HUES6 (cell line): ENCODE measurements around the gene NUDT7.

Source experiments
- H3K27ac ChIP-seq: 2 replicates; pipeline ENCODE4 v1.7.0; 2013; ENCODE audit warnings: low read depth, mild to moderate bottlenecking, low read length, inconsistent platforms
- H3K27me3 ChIP-seq: 2 replicates; pipeline ENCODE4 v1.6.1; 2013; ENCODE audit warnings: low read length; ENCODE audit not compliant: control insufficient read depth, insufficient read depth
- H3K36me3 ChIP-seq: 2 replicates; pipeline ENCODE4 v1.6.1; 2013; ENCODE audit warnings: low read length; ENCODE audit not compliant: control insufficient read depth, insufficient read depth
- H3K4me1 ChIP-seq: 2 replicates; pipeline ENCODE4 v1.6.1; 2013; ENCODE audit warnings: low read length; ENCODE audit not compliant: control insufficient read depth, insufficient read depth
- H3K4me3 ChIP-seq: 2 replicates; pipeline ENCODE4 v1.5.1; 2013; ENCODE audit warnings: low read depth, low read length
- H3K9ac ChIP-seq: one replicate; pipeline ENCODE4 v1.6.1; 2013; ENCODE audit warnings: mild to moderate bottlenecking, low read length
- H3K9me3 ChIP-seq: 2 replicates; pipeline ENCODE4 v1.6.1; 2013; ENCODE audit warnings: low read depth, low read length; ENCODE audit not compliant: control insufficient read depth, insufficient read depth

Gene NUDT7

GRCh38 chr16:77686385-77686784 is 35.9 kb upstream of the NUDT7 start:
- H3K27ac ChIP-seq, result no peak overlapping the region
- no peak overlapping the region for H3K4me3 ChIP-seq
- no peaks in the 10 kb centered on the region for H3K9me3 ChIP-seq
- H3K36me3 ChIP-seq, result no peaks in the 10 kb centered on the region
- no peak overlapping the region for H3K9ac ChIP-seq
- peaks cover 5% of the 10 kb centered on the region; the same call in 1 of the 2 replicates for H3K27me3 ChIP-seq
- H3K4me1 ChIP-seq, result no peaks in the 10 kb centered on the region

- no peak overlapping the region for H3K27ac ChIP-seq
- no peak overlapping the region for H3K9ac ChIP-seq
- H3K27me3 ChIP-seq, result peaks cover 5% of the 10 kb centered on the region; the same call in 1 of the 2 replicates
- H3K4me1 ChIP-seq, result no peaks in the 10 kb centered on the region
- H3K36me3 ChIP-seq, result no peaks in the 10 kb centered on the region
- H3K4me3 ChIP-seq, result no peak overlapping the region
- H3K9me3 ChIP-seq, result no peaks in the 10 kb centered on the region
Observed at GRCh38 chr16:77689971-77690370, 32.3 kb upstream of the NUDT7 start.

GRCh38 chr16:77690416-77690815 is 31.9 kb upstream of the NUDT7 start:
- Histone ChIP-seq H3K9me3 (no peaks in the 10 kb centered on the region), H3K36me3 (no peaks in the 10 kb centered on the region), H3K27ac (no peak overlapping the region), H3K4me3 (no peak overlapping the region), H3K9ac (no peak overlapping the region), H3K4me1 (no peaks in the 10 kb centered on the region), H3K27me3 (peaks cover 5% of the 10 kb centered on the region; the same call in 1 of the 2 replicates)

- Histone ChIP-seq H3K4me1 (no peaks in the 10 kb centered on the region), H3K36me3 (no peaks in the 10 kb centered on the region), H3K4me3 (no peak overlapping the region), H3K27me3 (no peaks in the 10 kb centered on the region), H3K27ac (no peak overlapping the region), H3K9ac (no peak overlapping the region), H3K9me3 (no peaks in the 10 kb centered on the region)
Observed at GRCh38 chr16:77692612-77693011, 29.7 kb upstream of the NUDT7 start.

DNA sequence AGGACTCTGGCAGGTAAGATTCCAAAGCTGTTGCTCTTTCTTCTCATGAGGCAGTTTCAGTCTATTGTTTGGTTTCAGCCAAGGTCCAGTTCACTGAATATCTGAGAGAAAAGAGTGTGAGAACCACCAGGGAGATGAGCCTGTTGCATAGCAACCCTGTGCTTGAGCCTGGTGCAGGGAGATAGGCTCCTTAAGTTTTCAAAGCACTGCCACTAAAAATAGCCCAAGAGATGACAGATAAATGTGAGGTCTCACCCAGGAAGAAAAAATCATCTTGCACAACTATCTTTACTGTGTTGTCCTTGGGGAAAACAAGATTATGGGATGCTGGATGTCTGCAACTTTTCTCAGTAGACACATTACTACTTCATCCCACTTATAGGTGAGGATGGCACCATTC is 26.2 kb upstream of the NUDT7 start:
- no peaks in the 10 kb centered on the region for H3K9me3 ChIP-seq
- no peaks in the 10 kb centered on the region for H3K36me3 ChIP-seq
- H3K27ac ChIP-seq, result no peak overlapping the region
- H3K4me1 ChIP-seq, result no peaks in the 10 kb centered on the region
- H3K9ac ChIP-seq, result no peak overlapping the region
- H3K4me3 ChIP-seq, result no peak overlapping the region
- H3K27me3 ChIP-seq, result no peaks in the 10 kb centered on the region

DNA sequence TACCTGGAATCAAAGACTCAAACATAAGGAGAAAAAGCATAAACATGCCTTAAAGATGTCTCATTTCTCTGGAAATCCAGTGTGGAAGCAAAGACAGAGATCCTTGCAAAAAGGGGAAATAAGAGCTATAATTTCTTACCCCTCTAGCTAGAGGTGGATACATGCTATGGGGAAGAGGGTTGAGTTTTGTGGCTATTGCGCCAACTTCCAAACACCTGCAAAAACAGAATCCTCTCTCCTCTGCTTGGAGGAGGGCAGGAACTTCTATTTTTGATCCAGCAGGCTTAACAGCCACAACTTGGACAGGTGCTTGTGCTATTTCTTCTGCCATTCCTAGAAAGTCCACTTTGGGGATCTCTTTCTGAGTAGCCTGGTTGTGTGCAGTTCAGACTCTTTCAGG is 21.5 kb upstream of the NUDT7 start:
- no peaks in the 10 kb centered on the region for H3K27me3 ChIP-seq
- H3K27ac ChIP-seq, result no peak overlapping the region
- H3K36me3 ChIP-seq, result no peaks in the 10 kb centered on the region
- no peaks in the 10 kb centered on the region for H3K4me1 ChIP-seq
- H3K4me3 ChIP-seq, result no peak overlapping the region
- no peaks in the 10 kb centered on the region for H3K9me3 ChIP-seq
- H3K9ac ChIP-seq, result no peak overlapping the region

- Histone ChIP-seq H3K27me3 (no peaks in the 10 kb centered on the region), H3K36me3 (no peaks in the 10 kb centered on the region), H3K9ac (no peak overlapping the region), H3K9me3 (no peaks in the 10 kb centered on the region), H3K4me3 (no peak overlapping the region), H3K27ac (no peak overlapping the region), H3K4me1 (no peaks in the 10 kb centered on the region)
Observed at GRCh38 chr16:77705351-77705750, 17.0 kb upstream of the NUDT7 start.

GRCh38 chr16:77711179-77711578 is 11.1 kb upstream of the NUDT7 start:
- H3K27me3 ChIP-seq, result no peaks in the 10 kb centered on the region
- no peaks in the 10 kb centered on the region for H3K4me1 ChIP-seq
- no peak overlapping the region for H3K4me3 ChIP-seq
- H3K9ac ChIP-seq, result no peak overlapping the region
- no peak overlapping the region for H3K27ac ChIP-seq
- H3K9me3 ChIP-seq, result no peaks in the 10 kb centered on the region
- no peaks in the 10 kb centered on the region for H3K36me3 ChIP-seq

DNA sequence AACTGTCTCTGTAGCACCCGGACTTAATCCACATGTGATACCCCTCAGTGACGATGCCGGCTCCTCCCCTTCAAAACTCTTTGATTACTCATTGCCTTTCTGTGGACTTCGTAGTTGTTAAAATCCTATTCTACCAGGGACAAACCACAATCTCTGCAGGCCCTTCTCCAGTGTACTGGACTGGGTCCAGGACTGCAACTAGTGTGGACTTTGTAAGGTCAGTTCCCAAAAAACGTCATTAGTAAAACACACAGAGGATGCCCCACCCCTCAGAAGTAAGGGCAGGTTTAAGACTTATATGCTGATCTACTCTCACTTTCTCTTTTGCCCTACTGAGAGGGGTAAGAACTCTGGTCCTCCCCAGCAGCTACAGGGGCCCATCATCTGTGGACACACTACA is 10.5 kb upstream of the NUDT7 start:
- no peaks in the 10 kb centered on the region for H3K27me3 ChIP-seq
- H3K9me3 ChIP-seq, result no peaks in the 10 kb centered on the region
- H3K4me3 ChIP-seq, result no peak overlapping the region
- no peak overlapping the region for H3K9ac ChIP-seq
- no peaks in the 10 kb centered on the region for H3K4me1 ChIP-seq
- no peaks in the 10 kb centered on the region for H3K36me3 ChIP-seq
- no peak overlapping the region for H3K27ac ChIP-seq

GRCh38 chr16:77715145-77715544 is 7.2 kb upstream of the NUDT7 start:
- no peak overlapping the region for H3K27ac ChIP-seq
- H3K4me3 ChIP-seq, result no peak overlapping the region
- no peaks in the 10 kb centered on the region for H3K27me3 ChIP-seq
- H3K4me1 ChIP-seq, result no peaks in the 10 kb centered on the region
- no peaks in the 10 kb centered on the region for H3K36me3 ChIP-seq
- no peak overlapping the region for H3K9ac ChIP-seq
- no peaks in the 10 kb centered on the region for H3K9me3 ChIP-seq

GRCh38 chr16:77721752-77722308 is 484 bp upstream of the NUDT7 start:
- Histone ChIP-seq H3K4me3 (no peak overlapping the region), H3K27ac (no peak overlapping the region), H3K4me1 (peaks cover 5% of the 10 kb centered on the region), H3K9me3 (no peaks in the 10 kb centered on the region; the same call in 1 of the 2 replicates), H3K36me3 (0 out of 2 replicates have a peak, but pooled peaks cover 1% of the 10 kb centered on the region), H3K9ac (no peak overlapping the region), H3K27me3 (no peaks in the 10 kb centered on the region)

GRCh38 chr16:77723108-77723514 is 797 bp downstream of the NUDT7 start:
- Histone ChIP-seq H3K9ac (peak overlapping the region; percentile 65), H3K9me3 (no peaks in the 10 kb centered on the region; the same call in 1 of the 2 replicates), H3K4me1 (peaks cover 5% of the 10 kb centered on the region), H3K4me3 (peak overlapping the region; percentile 84), H3K36me3 (0 out of 2 replicates have a peak, but pooled peaks cover 6% of the 10 kb centered on the region), H3K27me3 (no peaks in the 10 kb centered on the region), H3K27ac (peak overlapping the region; percentile 88)
